Stimulated activated CD8-positive, alpha-beta memory T cell treated with anti-CD3 and anti-CD28 coated beads, Interleukin-4, amount 100 ng/mL, for 24 hours (primary cell): Measurements from ENCODE around the gene EFCAB13.

Source experiments
- DNase-seq: peaks from one replicate; pipeline ENCODE4 v3.0.0-alpha.2; 2020; ENCODE audit warnings: low read depth

The EFCAB13 gene

DNA sequence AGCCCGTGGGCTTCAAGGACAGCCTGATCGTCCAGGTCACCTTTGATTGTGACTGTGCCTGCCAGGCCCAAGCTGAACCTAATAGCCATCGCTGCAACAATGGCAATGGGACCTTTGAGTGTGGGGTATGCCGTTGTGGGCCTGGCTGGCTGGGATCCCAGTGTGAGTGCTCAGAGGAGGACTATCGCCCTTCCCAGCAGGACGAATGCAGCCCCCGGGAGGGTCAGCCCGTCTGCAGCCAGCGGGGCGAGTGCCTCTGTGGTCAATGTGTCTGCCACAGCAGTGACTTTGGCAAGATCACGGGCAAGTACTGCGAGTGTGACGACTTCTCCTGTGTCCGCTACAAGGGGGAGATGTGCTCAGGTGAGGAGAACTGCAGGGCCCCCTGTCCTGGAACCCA lies 31.5 kb upstream of the EFCAB13 start:
- DNase-seq = no peak

DNA sequence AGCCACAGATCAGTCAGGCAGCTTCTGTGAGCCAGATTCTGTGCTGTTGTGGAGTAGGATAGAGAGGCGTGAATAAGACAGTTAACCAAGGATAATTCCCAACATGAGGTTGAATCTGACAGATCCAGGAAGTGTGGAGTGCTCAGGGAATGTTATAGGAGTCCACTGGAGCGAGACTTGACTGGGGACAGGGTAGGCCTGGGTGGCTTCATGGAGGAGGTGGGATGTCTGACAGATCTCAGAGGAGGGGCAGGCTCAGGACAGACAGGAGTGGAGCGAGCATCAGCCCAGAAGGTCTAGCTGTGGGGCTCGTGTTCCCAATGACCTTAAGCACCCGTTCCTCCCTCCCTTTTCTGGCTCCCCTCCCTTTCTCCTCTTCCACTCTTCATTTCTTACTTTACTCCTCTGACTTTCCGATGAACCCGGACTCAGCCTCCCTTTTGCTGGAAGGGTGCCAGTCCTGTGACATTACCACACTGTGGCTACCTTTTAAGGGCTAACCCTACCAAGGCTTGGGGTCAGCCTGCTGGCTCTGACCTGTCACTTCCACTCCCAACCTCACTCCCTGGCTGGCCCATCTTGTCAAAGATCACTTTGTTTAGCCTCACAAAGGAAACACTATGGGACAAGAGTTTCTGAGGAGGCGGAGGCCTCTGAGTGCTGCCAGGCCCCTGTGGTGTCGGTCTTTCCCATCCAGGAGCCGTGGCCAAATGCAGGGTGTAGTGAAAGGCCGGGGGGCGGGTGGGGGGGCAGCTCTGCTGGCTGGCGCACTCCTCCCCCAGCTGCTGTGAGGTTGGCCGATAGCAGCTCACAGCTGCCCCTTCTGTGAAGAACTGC lies 28.5 kb upstream of the EFCAB13 start:
- DNase-seq = no peak

DNA sequence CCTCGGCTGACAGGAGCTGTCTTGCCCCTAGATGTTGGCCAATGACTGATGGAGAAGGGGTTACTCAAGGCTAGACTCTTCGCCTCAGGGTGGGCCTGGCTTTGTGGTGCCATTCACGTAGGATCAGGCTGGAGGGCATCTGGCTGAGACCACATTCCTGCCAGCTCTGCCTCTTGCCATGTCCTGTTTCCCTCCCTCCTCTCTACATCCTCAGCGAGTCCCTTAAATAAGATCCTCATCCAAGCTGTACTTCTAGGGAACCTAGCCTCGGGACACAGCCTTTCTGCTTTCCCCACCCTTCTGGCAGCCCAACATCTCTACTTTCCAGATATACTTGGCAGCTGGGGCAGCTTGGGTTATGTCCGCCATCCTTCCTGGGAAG lies 27.9 kb upstream of the EFCAB13 start:
- DNase-seq = no peak

DNA sequence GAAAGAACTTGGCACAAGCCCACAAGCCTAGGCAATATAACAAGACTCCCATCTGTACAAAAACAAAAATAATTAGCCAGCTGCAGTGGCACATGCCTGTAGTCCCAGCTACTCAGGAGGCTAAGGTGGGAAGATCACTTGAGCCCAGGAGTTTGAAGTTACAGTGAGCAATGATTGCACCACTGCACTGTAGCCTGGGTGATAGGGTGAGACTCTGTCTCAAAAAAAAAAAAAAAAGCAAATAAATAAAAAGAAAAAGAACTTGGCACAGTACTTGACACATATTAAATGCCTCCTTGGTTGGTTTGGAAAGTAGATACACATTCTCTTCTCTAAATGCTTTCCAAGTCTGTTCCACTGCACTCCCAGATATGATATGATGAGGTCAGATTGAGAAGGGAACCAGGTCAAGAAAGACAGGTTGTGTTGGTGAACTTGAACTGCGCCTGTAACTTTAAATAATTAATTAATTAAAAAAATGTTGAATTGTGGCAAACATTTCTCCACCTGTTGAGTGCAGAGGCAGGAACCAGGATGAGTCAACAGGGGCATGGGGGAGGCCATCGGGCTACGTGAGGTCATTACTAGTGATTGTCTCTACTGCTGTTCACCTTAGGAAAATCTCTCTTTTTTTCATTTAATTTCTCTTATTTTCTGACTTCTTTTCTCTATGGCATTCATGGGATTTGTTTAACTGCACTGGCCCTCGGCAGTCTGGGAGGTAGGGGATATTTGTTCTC lies 25.9 kb upstream of the EFCAB13 start:
- DNase-seq = no peak

DNA sequence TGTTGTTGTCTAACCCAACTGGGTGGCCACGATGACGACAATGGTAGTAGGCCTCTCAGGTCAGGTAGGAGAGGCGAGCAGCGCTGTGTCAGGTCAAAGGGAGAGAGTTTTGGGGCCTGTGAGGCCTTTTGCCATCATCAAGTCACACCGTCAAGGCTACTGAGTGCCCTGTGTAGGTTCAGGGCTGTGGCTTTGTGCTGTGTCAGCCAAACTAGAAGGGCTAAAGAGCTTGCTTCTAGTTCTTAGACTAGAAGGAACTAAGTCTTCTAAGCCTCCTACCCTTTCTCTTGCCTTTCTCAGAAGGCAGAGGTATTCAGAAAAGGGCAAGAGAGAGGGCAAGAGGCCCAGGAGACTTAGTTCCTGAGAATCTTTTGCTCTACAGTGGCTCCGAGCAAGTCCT lies 25.0 kb upstream of the EFCAB13 start:
- no peak for DNase-seq

DNA sequence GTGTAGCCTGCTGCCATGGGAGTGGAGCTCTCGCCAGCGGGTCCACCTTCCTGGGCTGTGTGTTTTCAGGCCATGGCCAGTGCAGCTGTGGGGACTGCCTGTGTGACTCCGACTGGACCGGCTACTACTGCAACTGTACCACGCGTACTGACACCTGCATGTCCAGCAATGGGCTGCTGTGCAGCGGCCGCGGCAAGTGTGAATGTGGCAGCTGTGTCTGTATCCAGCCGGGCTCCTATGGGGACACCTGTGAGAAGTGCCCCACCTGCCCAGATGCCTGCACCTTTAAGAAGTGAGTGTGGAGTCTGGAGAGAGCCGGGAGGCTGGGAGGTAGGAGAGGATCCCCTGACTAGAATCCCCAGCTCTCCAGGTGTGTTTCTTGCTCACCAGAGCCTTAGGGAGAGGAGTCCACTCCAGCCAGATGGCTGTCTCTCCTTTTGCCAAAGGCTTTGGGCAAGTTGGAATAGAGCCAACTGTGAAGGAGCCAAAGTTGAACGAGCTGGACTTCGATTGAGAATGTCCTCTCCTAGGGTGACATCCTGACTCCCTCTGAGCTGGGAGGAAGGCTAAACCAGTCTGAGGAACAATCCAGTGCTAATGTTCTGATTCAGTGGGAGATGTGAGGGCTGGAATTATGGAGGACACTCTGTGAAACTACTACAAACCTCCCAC lies 24.4 kb upstream of the EFCAB13 start:
- DNase-seq = no peak

DNA sequence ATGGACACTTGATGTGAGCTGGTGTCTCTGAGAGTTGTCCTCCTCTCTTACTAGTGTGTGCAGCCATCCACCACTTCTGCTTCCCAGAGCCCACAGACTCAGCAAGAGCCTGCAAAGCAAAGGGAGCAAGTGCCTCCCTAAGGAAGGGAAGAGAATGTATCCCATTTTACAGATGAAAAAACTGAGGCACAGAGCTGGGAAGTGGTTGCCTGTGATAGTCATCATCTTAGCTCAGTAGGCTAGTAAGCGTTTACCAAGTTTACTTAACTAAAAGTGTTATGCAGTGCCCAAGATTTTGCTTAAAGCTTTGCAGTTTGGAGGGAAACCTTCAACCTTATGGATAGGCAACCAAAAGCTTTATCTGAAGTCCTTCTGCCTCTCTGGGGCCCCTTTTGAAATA lies 23.0 kb upstream of the EFCAB13 start:
- no peak for DNase-seq

DNA sequence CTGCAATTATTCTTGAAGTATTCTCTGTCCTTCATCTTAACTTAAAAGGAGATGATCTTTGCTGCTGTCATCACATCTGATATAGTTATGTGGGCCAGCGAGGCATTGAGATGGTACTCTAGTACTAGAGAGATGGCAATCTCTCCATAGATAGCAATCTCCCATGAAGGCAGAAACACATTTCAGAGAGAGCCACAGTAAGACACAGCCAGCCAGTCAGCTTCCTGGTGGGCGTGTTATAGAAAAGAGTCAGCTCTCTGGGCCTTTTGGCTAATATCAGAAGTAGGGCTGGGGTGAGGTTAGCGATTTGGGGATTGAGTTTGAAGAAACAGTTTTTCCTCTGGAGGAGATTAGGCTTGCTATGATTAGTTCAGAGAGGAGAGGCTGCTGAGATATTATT lies 22.6 kb upstream of the EFCAB13 start:
- no peak for DNase-seq

DNA sequence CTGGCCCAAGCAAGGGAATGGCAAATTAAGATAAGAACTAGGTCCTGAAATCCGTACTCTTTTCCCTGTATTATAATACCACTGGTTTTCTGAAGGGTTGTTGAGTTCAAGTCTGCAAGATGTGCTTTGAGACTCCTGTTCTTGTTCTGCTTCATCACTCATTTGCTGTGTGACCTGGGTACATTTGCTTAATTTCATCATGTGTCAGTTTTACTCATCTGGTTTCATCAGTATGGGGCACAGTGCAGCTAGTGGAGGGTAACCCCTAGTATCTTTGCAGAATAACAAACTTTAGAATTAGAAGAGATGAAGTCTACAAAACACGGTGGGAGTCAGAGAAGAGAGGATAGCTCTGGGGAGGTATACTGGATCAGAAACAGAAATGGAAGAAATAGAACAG lies 21.9 kb upstream of the EFCAB13 start:
- no peak for DNase-seq

DNA sequence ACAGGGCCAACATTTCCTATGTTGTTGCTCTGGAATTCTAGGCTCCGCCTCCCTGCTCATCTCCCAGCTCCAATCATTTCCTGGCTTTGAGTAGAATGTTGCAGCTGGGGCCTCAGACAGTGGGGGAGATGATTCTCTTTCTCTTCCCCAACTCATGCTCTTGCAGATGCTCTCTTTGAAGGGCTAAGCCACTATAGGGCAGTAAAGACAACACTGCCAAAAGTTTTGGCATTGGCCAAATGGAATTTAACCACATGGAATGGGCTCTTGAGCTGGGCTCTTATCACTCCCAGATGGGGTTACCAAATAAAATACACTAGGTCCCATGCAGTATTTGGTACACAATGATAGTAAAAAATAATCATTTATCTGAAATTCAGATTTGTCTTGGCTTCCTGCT lies 19.6 kb upstream of the EFCAB13 start:
- no peak for DNase-seq

DNA sequence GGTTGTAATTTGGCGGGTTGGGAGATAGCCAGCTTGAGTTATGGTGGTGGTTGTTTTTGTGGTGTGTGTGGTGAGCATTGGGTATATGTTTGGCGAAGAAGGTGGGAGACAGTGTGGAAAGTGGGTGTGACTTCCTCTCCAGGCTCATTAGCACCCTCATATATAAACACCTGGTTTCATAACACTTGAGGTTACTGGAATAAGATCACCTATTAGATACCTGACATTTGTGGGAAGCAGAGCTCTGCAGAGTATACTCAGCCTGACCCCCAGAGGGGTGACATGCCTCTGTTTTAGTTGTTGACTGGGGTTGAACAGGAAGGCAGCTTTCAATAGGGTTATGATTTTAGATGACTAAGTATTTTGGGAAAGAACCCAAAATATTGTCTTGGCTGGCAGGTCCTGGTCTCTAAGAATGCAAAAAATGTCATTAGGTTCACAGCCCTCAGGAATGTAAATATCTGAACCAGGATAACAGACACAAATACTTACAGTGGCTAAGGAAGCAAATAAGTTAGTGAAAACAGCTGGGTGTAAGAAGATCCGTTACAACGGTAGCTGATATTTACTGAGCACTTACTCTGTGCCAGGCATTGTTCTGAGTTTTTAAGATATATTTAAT lies 18.3 kb upstream of the EFCAB13 start:
- no peak for DNase-seq

DNA sequence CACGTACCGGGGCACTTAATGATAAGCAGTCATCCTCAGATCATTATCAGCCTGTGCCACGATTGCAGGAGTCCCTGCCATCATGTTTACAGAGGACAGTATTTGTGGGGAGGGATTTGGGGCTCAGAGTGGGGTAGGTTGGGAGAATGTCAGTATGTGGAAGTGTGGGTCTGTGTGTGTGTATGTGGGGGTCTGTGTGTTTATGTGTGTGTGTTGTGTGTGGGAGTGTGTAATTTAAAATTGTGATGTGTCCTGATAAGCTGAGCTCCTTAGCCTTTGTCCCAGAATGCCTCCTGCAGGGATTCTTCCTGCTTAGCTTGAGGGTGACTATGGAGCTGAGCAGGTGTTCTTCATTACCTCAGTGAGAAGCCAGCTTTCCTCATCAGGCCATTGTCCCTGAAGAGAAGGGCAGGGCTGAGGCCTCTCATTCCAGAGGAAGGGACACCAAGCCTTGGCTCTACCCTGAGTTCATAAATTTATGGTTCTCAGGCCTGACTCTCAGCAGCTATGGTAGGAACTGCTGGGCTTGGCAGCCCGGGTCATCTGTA lies 13.5 kb upstream of the EFCAB13 start:
- no peak for DNase-seq

DNA sequence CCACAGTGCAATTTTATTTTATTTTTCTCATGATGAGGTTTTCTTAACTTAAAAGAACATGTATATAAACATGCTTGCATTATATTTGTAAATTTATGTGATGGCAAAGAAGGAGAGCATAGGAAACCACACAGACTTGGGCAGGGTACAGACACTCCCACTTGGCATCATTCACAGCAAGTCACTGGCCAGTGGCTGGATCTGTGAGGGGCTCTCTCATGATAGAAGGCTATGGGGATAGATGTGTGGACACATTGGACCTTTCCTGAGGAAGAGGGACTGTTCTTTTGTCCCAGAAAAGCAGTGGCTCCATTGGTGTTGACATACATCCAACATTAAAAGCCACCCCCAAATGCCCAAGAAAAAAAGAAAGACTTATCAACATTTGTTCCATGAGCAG lies 12.3 kb upstream of the EFCAB13 start:
- DNase-seq = no peak

DNA sequence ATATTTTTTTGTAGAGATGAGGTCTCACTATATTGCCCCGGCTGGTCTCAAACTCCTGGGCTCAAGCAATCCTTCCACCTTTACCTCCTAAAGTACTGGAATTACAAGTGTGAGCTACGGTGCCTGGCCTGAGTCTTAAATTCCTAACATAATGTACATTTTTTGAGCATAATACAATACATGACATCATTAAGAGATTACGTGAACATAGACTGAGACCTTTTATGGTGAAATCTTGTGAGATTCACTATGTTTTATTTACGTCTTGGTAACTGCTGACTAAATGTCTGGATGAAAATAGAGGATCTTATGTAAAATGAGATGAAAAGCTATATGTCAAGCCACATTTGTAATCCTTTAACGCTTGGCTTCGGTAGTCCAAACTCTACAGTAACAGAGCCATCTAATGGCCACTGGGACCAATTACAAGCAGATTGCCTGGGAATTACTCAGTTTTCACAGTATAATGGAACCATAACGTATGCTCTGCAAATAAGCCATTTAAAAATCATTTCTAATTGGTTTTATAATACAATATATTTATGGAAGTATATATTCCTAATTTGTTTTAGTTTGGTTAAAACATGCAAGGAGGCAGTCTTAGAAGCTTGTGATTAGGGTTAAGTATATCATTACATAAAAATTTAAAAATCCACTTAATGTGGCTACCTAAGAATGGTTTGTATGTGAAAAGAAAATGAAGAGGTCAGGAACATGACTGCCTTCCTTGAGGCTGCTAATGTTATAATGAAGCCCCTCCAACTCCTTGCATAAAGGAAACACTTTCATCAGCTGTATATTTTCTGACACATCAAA lies 8.1 kb upstream of the EFCAB13 start:
- no peak for DNase-seq

DNA sequence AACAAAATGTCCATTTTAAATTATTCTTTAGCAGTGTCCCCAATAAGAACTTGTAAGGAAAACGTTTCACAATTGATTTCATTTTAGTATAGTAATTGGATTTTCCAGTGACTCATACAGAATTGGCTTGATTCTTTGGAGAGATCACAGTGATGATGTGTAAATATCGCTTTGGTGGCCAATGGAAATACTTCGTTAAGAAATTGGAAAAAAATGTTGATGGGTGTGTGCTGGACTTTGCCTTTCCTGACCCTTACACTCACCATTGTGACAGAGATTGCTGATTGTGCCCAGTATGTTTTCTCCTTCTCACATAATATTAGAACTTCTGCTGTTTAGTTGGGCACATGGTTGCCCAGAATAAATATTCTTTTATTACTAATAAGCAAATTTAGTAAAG lies 7.4 kb upstream of the EFCAB13 start:
- no peak for DNase-seq

DNA sequence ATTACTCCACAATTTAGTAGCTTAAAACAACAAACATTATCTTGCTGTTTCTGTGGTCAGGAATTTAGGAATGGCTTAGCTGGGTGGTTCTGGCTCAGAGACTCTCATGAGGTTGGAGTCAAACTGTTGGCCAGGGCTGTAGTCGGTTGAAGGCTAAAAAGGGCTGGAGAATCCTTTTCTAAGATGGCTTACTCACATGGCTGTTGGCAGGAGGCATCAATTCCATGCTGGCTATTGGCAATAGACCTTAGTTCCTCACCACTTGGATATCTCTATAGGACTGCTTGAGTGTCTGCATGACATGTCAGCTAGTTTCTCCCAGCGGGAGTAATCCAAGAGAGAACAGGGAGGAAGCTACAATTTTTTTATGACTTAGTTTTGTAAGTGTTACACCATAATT lies 6.6 kb upstream of the EFCAB13 start:
- no peak for DNase-seq

DNA sequence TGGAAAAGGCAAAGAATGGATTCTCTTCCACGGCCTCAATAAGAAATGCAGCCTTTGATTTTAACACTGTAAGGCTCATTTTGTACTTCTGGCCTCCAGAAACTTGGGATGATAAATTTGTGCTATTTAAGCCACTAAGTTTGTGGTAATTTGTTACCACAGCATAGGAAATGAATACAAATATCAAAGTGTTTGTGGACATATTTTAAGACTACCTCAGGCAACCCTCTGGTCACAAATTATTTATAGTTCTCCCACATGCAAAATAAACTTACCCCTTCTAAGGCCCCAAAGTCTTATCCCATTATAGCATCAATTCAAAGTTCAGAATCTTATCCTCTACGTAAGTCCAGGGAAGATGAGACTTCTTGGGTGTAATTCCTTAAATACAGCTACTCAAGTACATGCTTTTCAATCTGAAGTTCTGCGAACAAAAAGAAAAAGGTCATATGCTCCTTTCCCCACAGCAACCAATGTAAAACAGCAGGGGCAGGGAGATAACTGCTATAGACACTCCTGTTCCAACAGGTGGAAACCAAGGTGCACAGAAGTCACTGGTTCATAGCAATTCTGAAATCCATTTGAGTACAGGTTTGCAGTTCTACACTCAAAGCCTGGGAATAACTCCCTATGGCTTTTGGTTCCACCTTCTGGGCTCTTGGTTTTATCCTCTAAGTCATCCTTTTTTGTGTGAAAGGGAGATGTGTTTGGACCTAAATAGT lies 5.4 kb upstream of the EFCAB13 start:
- no peak for DNase-seq

DNA sequence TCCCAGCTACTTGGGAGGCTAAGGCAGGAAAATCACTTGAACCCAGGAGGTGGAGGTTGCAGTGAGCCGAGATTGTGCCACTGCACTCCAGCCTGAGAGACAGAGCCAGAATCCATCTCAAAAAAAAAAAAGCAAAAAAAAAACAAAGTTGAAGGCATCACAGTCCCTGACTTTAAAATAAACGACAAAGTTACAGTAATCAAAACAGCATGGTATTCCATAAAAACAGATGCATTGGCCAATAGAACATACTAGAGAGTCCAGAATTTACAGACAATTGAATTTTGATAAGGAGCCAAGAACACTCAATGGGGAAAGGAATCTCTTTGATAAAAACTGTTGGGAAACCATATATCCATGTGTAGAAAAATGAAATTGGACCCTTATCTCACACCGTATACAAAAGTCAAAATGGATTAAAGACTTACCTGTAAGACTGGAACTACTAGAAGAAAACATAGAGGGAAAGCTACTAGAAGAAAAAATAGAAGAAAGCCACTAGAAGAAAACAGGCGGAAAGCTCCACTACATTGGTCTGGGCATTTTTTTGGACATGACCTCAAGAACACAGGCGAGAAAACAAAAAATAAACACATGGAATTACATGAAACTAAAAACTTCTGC lies 2.8 kb upstream of the EFCAB13 start:
- no peak for DNase-seq

DNA sequence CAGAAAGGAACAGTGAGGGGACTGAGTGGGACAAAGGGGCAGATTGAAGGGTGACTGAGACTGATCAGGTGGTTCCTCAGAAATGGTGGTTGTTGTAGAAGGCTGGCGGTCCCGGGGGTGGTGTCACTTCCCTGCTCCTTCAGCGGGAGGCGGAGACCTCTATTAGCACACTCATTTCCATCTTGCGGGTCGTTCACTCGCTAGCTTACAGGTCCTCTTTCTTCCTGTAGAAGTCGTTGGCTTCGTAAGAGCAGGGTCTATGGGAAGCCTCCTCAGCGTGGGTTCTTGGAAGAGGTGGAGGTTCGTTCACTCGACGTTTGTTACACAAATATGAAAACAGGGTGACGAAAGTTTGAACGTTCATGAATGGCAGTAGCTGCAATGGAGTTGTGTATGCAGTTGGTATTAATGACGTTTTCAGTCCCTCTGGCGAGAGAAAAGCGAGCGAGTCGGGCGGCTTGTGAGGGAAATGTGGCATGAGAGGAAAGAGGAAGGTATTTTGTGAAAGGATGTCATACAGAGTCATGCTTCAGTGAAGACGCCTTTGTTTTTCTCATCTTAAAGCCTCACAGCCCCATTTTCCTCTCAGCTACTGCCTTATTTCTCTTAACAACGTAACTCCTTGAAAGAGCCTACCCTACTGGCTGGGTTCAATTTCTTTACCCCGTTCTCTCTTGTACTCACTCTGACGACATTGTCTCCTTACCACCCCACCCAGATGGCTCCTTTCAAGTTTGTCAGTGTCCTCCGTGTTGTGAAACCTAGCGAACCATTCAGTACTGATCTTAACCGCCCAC lies 667 bp downstream of the EFCAB13 start:
- no peak for DNase-seq

DNA sequence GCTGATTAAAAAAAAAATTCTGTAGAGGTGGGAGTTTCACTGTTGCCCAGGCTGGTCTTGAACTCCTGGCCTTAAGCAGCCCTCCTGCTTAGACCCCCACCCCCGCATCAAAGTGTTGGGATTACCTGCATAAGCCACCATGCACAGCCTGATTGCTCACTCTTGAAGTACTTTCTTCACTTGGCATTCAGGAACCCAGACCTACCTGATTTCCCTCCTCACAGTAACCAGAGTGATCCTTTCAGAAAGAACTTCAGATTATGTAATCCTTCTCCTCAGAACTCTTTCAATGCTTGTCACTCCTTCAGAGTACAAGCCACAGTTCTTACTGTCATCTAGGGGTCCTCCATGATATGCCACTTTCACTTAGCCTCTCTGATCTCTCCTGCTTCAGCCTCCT lies 1.4 kb downstream of the EFCAB13 start:
- no peak for DNase-seq
